B cell (primary cell): ENCODE results near the gene CDHR2. TPM values are rescaled to one million over a fixed set of nuclear protein-coding genes. Genes with fewer than 3 reads are reported as not detected.

Source experiments
- ATAC-seq: fragments of 200-7000 bp; cut with Tn5 transposase; one replicate; pipeline ENCODE4 v1.10.0; 2021; ENCODE audit warnings: low read depth, mild to moderate bottlenecking, moderate number of reproducible peaks, moderate library complexity
- CTCF ChIA-PET: fragments of 350-600 bp; sonication (Branson Sonifier 250); formaldehyde crosslinking; loops from one replicate; lab custom pipeline; 2021; ENCODE audit warnings: antibody characterized with exemption, inconsistent platforms; lab: Charles Lee
- POLR2A ChIA-PET: fragments of 350-600 bp; sonication (Branson Sonifier 250); formaldehyde crosslinking; loops from one replicate; lab custom pipeline; 2021; ENCODE audit warnings: antibody characterized with exemption; lab: Charles Lee
- DNase-seq: peaks from one replicate; pipeline ENCODE4 v3.0.0; 2013
- H2AFZ ChIP-seq: 2 replicates; pipeline ENCODE4 v1.6.1; 2012; ENCODE audit warnings: mild to moderate bottlenecking, low read depth, low read length; ENCODE audit not compliant: insufficient read depth, poor library complexity, severe bottlenecking
- H3K27ac ChIP-seq, 2 donors: 1 replicate in 1 of 2; 2 replicates in 1 of 2; pipeline ENCODE4 v1.5.1; 2012 to 2013; ENCODE audit warnings: low read length in 2 of 2, mild to moderate bottlenecking in 2 of 2, moderate library complexity in 1 of 2
- H3K27me3 ChIP-seq, 4 experiments: fragments of 200-600 bp in 1 of 4; sonication (generic) in 1 of 4; replicated peaks in 1 of 4; 1 replicate in 2 of 4; 2 replicates in 2 of 4; pipeline versions ENCODE4 v1.6.1 to v1.7.0; 2013 to 2016; ENCODE audit warnings: low read length in 3 of 4, mild to moderate bottlenecking in 2 of 4, mixed read lengths in 1 of 4, moderate library complexity in 1 of 4; ENCODE audit not compliant: insufficient read depth in 4 of 4, control insufficient read depth in 3 of 4; ENCODE audit errors: control extremely low read depth in 1 of 4
- H3K36me3 ChIP-seq, 2 experiments: replicated peaks in 1 of 2; 1 replicate in 1 of 2; 2 replicates in 1 of 2; pipeline versions ENCODE4 v1.6.1 to v1.7.1; 2013; ENCODE audit warnings: low read length in 1 of 2; ENCODE audit not compliant: insufficient read depth in 2 of 2, control insufficient read depth in 1 of 2; ENCODE audit errors: control extremely low read depth in 1 of 2, extremely low read depth in 1 of 2
- H3K4me1 ChIP-seq, 2 donors: fragments of 200-600 bp in 1 of 2; sonication (generic) in 1 of 2; 1 replicate in 1 of 2; 2 replicates in 1 of 2; pipeline versions ENCODE4 v1.5.1 to v1.6.1; 2013 to 2017; ENCODE audit warnings: low read length in 2 of 2; ENCODE audit not compliant: control insufficient read depth in 2 of 2, insufficient read depth in 2 of 2
- H3K4me2 ChIP-seq: replicated peaks from 2 replicates; pipeline ENCODE3; 2012; ENCODE audit warnings: mild to moderate bottlenecking, low read depth, low read length; ENCODE audit not compliant: poor library complexity, severe bottlenecking
- H3K4me3 ChIP-seq, 5 experiments: fragments of 200-600 bp in 1 of 5; sonication (generic) in 1 of 5; 1 replicate in 3 of 5; 2 replicates in 2 of 5; pipeline versions ENCODE4 v1.5.1 to v1.7.0; 2011 to 2016; ENCODE audit warnings: low read length in 4 of 5, mild to moderate bottlenecking in 4 of 5, low read depth in 2 of 5, control low read depth in 1 of 5, moderate library complexity in 1 of 5; ENCODE audit not compliant: insufficient read depth in 1 of 5; ENCODE audit errors: control extremely low read depth in 1 of 5, extremely low read depth in 1 of 5
- H3K79me2 ChIP-seq: fragments of 200-600 bp; sonication (generic); one replicate; pipeline ENCODE4 v1.6.0; 2016; ENCODE audit warnings: low read length; ENCODE audit not compliant: control insufficient read depth, insufficient read depth
- H3K9ac ChIP-seq: fragments of 200-600 bp; sonication (generic); 2 replicates; pipeline ENCODE4 v1.6.1; 2017; ENCODE audit warnings: mild to moderate bottlenecking, low read length, moderate library complexity
- H3K9me3 ChIP-seq, 3 donors: one replicate each; pipeline versions ENCODE4 v1.6.1 to v1.7.1; 2013; ENCODE audit warnings: low read length in 2 of 3; ENCODE audit not compliant: control insufficient read depth in 2 of 3, insufficient read depth in 1 of 3; ENCODE audit errors: control extremely low read depth in 1 of 3
- H4K20me1 ChIP-seq: 2 replicates; pipeline ENCODE4 v1.6.0; 2012; ENCODE audit warnings: mild to moderate bottlenecking, low read length; ENCODE audit not compliant: insufficient read depth, control insufficient read depth, poor library complexity, severe bottlenecking
- H3K27ac Mint-ChIP-seq: one replicate; pipeline ENCODE4 v1.8.0; 2021; ENCODE audit warnings: mixed read lengths
- H3K27me3 Mint-ChIP-seq: one replicate; pipeline ENCODE4 v1.8.0; 2021; ENCODE audit warnings: mixed read lengths
- H3K4me1 Mint-ChIP-seq: one replicate; pipeline ENCODE4 v1.8.0; 2021; ENCODE audit warnings: mixed read lengths
- H3K4me3 Mint-ChIP-seq: one replicate; pipeline ENCODE4 v1.8.0; 2021; ENCODE audit warnings: mixed read lengths
- H3K9me3 Mint-ChIP-seq: one replicate; pipeline ENCODE4 v1.8.0; 2022; ENCODE audit warnings: mixed read lengths; ENCODE audit not compliant: insufficient read depth
- CTCF ChIP-seq: fragments of 200-600 bp; IDR thresholded peaks from one replicate; pipeline ENCODE4 v1.8.0; 2022; ENCODE audit warnings: antibody characterized with exemption, mild to moderate bottlenecking
- EZH2 ChIP-seq: IDR thresholded peaks from 2 replicates; pipeline ENCODE4 v1.6.1; 2012; ENCODE audit warnings: borderline replicate concordance, low read depth, mild to moderate bottlenecking, moderate library complexity, low read length; ENCODE audit not compliant: insufficient read depth, poor library complexity, severe bottlenecking
- WGBS: methylation state at CpG from one replicate; pipeline ENCODE4 v1.1.5; 2013; ENCODE audit warnings: missing lambda C conversion rate; ENCODE audit not compliant: insufficient coverage; 5-methylcytosine and 5-hydroxymethylcytosine counted together
- intact Hi-C: fragments of 100-400 bp; cut with micrococcal nuclease; formaldehyde crosslinking; loops from one replicate; pipeline ENCODE4 v1.10.0; 2022
- polyA plus RNA-seq: library from polyadenylated mRNA; depleted of rRNA; stranded (reverse); fragments of >200 nt; gene quantifications from 2 replicates; pipeline ENCODE4 v1.2.3, GENCODE V29; 2012
- total RNA-seq, 2 donors: library from RNA; stranded (reverse); fragments of 120-200 nt in 1 of 2; gene quantifications; 1 replicate in 1 of 2; 2 replicates in 1 of 2; pipeline versions ENCODE4 v1.2.3 to v1.2.4, GENCODE V29; 2013 to 2022

CDHR2 gene
- total and polyA plus RNA-seq, 2 donors (not counting 1 experiment from before 2014, with no cell fraction given): 0.25 to 1.7 TPM

- intact Hi-C loops: no loop called here
- ATAC-seq (no peak), DNase-seq (no peak)
- no peak overlapping the region for H3K4me3 ChIP-seq
- Mint-ChIP-seq H3K27ac (peak overlapping the region; percentile 26), H3K4me1 (peaks cover 20% of the 10 kb centered on the region), H3K9me3 (no peaks in the 10 kb centered on the region), H3K27me3 (no peaks in the 10 kb centered on the region), H3K4me3 (no peak overlapping the region)
- H3K4me1 ChIP-seq: no peaks in the 10 kb centered on the region
- H3K27me3 ChIP-seq: no peaks in the 10 kb centered on the region
- TF ChIP-seq EZH2: no peak
- no peak for TF ChIP-seq CTCF
- no peaks in the 10 kb centered on the region for H4K20me1 ChIP-seq
- no peaks in the 10 kb centered on the region for H3K9me3 ChIP-seq
- 85% methylated on average over 8 of the region's 10 CpGs for WGBS
- H3K79me2 ChIP-seq: no peaks in the 10 kb centered on the region
- no peak overlapping the region for H3K9ac ChIP-seq
- ChIA-PET CTCF (interaction anchor here (1.9 kb wide), 1 partner anchor 22 kb away, joined by 8 read pairs; no protein-coding TSS in a partner anchor), POLR2A (no interaction called here)
- no peak overlapping the region for H3K27ac ChIP-seq
- no peak overlapping the region for H2AFZ ChIP-seq
- no peaks in the 10 kb centered on the region for H3K36me3 ChIP-seq
- H3K4me2 ChIP-seq: no peak overlapping the region
Observed at GRCh38 chr5:176521699-176522263, 27.4 kb upstream of the CDHR2 start.

GRCh38 chr5:176524138-176524537, 25.0 kb upstream of the CDHR2 start:
- Histone ChIP-seq H3K79me2 (no peaks in the 10 kb centered on the region), H2AFZ (no peak overlapping the region), H3K4me3 (no peak overlapping the region), H3K4me1 (peaks cover 2 to 8% of the 10 kb centered on the region in 2 donors), H3K27me3 (no peaks in the 10 kb centered on the region), H3K9me3 (no peaks in the 10 kb centered on the region), H3K9ac (no peak overlapping the region), H3K27ac (no peak overlapping the region), H3K36me3 (peaks cover 0 to 21% of the 10 kb centered on the region in 2 experiments), H3K4me2 (no peak overlapping the region), H4K20me1 (peaks cover 19% of the 10 kb centered on the region)
- intact Hi-C loops: no loop called here
- DNase-seq (no peak), ATAC-seq (no peak)
- no peak overlapping the region for H3K27ac Mint-ChIP-seq
- ChIA-PET CTCF (interaction anchor here (1.0 kb wide), 1 partner anchor 12 kb away, joined by 3 read pairs; no protein-coding TSS in a partner anchor), POLR2A (no interaction called here)
- WGBS: 96% methylated on average over 6 of the region's 6 CpGs
- peaks cover 22% of the 10 kb centered on the region for H3K4me1 Mint-ChIP-seq
- no peaks in the 10 kb centered on the region for H3K9me3 Mint-ChIP-seq
- TF ChIP-seq EZH2: no peak
- H3K27me3 Mint-ChIP-seq: no peaks in the 10 kb centered on the region
- H3K4me3 Mint-ChIP-seq: no peak overlapping the region
